ENCODE data around the gene KRT24.

DNA sequence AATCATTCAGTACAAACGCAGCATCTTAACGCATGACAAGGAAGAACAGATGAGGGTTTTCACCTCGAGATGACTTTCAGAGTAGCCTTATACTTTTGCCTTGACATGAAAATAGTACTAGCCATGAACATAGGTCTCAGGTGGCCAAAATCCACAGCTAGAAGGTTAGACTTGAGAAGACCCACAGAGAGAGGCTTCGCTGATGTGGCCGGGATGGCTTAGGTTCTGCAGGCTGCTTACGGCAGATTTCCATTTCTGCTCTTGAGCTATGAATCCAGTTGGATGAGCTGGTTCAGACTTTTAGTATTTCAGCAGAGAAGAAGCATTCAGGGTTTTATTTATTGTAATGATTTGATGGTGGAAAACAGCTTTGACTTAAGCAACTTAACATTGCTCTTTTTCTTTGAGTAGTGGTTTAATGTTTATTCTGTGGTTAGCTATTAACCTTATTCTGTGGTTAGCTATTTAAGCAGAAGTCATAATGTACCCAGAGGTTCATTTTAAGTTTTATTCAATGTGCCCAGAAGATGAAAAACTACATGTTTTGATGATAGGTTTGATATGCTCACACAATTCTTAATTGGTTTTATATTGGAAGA is 7.6 kb downstream of the KRT24 start:
- TF ChIP-seq, protein P1, sequence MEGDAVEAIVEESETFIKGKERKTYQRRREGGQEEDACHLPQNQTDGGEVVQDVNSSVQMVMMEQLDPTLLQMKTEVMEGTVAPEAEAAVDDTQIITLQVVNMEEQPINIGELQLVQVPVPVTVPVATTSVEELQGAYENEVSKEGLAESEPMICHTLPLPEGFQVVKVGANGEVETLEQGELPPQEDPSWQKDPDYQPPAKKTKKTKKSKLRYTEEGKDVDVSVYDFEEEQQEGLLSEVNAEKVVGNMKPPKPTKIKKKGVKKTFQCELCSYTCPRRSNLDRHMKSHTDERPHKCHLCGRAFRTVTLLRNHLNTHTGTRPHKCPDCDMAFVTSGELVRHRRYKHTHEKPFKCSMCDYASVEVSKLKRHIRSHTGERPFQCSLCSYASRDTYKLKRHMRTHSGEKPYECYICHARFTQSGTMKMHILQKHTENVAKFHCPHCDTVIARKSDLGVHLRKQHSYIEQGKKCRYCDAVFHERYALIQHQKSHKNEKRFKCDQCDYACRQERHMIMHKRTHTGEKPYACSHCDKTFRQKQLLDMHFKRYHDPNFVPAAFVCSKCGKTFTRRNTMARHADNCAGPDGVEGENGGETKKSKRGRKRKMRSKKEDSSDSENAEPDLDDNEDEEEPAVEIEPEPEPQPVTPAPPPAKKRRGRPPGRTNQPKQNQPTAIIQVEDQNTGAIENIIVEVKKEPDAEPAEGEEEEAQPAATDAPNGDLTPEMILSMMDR (IDR thresholded peaks at IDR 0.05), result no peak
- TF ChIP-seq POLR2A (IDR thresholded peaks at IDR 0.05), result no peak
- no peak for TF ChIP-seq EP300 (IDR thresholded peaks at IDR 0.05)
